Measurements from ENCODE around the gene MAPK8IP2.

DNA sequence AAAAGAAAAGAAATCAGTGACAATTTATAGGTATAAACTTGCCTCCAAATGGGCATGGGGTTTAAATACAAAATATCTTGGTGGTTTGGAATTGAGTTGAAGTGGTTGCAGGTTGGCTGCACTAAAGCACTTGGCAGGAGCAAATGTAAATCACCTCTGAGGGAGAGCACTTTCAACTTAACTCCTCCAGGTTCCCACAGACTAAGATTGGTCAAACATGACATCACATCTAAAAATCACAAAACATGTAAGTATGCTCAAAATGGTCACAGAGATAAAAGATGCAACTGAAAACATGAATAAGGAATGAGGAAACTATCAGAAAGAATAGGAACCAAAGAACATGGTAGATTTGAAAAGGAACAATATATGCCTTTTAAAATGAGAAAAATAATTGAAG lies 59.7 kb downstream of the MAPK8IP2 start:
- TF ChIP-seq, protein P1, sequence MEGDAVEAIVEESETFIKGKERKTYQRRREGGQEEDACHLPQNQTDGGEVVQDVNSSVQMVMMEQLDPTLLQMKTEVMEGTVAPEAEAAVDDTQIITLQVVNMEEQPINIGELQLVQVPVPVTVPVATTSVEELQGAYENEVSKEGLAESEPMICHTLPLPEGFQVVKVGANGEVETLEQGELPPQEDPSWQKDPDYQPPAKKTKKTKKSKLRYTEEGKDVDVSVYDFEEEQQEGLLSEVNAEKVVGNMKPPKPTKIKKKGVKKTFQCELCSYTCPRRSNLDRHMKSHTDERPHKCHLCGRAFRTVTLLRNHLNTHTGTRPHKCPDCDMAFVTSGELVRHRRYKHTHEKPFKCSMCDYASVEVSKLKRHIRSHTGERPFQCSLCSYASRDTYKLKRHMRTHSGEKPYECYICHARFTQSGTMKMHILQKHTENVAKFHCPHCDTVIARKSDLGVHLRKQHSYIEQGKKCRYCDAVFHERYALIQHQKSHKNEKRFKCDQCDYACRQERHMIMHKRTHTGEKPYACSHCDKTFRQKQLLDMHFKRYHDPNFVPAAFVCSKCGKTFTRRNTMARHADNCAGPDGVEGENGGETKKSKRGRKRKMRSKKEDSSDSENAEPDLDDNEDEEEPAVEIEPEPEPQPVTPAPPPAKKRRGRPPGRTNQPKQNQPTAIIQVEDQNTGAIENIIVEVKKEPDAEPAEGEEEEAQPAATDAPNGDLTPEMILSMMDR (IDR thresholded peaks at IDR 0.05; ENCODE audit: borderline replicate concordance, extremely low read depth, low read length, poor library complexity, severe bottlenecking), result no peak
- TF ChIP-seq EZH2 (IDR thresholded peaks at IDR 0.05; ENCODE audit: borderline replicate concordance, low read depth, low read length, severe bottlenecking), result no peak

Measured in DND-41 (cell line).